Smooth muscle cell (in vitro differentiated cells): ENCODE measurements around the gene MRPS34. TPM values are rescaled to one million over a fixed set of nuclear protein-coding genes. Genes with fewer than 3 reads are reported as not detected.

Experiments
- DNase-seq: peaks from one replicate; lab custom pipeline; 2025; ENCODE audit not compliant: unreplicated experiment; lab: John Stamatoyannopoulos, UW
- H2AFZ ChIP-seq: fragments of 200-600 bp; sonication (generic); 2 replicates; pipeline ENCODE4 v1.6.0; 2016; ENCODE audit warnings: antibody characterized with exemption, low read depth, mild to moderate bottlenecking
- H3F3A ChIP-seq: fragments of 200-600 bp; sonication (generic); 2 replicates; pipeline ENCODE4 v1.6.0; 2017; ENCODE audit warnings: antibody characterized with exemption, low read depth
- H3K27ac ChIP-seq: fragments of 200-600 bp; sonication (generic); 2 replicates; pipeline ENCODE4 v1.5.1; 2016; ENCODE audit warnings: low read depth, mild to moderate bottlenecking
- H3K27me3 ChIP-seq: fragments of 200-600 bp; sonication (generic); 2 replicates; pipeline ENCODE4 v1.6.1; 2016; ENCODE audit warnings: low read depth, mild to moderate bottlenecking
- H3K36me3 ChIP-seq: fragments of 200-600 bp; sonication (generic); 2 replicates; pipeline ENCODE4 v1.5.1; 2016; ENCODE audit warnings: low read depth
- H3K4me1 ChIP-seq: fragments of 200-600 bp; sonication (generic); 2 replicates; pipeline ENCODE4 v1.5.1; 2016; ENCODE audit warnings: low read depth
- H3K4me2 ChIP-seq: fragments of 200-600 bp; sonication (generic); 2 replicates; pipeline ENCODE4 v1.6.0; 2016; ENCODE audit warnings: mild to moderate bottlenecking
- H3K4me3 ChIP-seq: fragments of 200-600 bp; sonication (generic); 2 replicates; pipeline ENCODE4 v1.5.1; 2016; ENCODE audit warnings: mild to moderate bottlenecking
- H3K79me2 ChIP-seq: fragments of 200-600 bp; sonication (generic); 2 replicates; pipeline ENCODE4 v1.6.0; 2016; ENCODE audit warnings: low read depth, mild to moderate bottlenecking
- H3K9ac ChIP-seq: fragments of 200-600 bp; sonication (generic); 2 replicates; pipeline ENCODE4 v1.6.0; 2016; ENCODE audit warnings: low read depth
- H3K9me3 ChIP-seq: fragments of 200-600 bp; sonication (generic); replicated peaks from 2 replicates; pipeline ENCODE4 v1.5.1; 2016; ENCODE audit warnings: low read depth
- H4K20me1 ChIP-seq: fragments of 200-600 bp; sonication (generic); 2 replicates; pipeline ENCODE4 v1.6.0; 2016; ENCODE audit warnings: low read depth
- CTCF ChIP-seq: fragments of 200-600 bp; sonication (generic); IDR thresholded peaks from 2 replicates; pipeline ENCODE4 v1.5.1; 2017; ENCODE audit warnings: borderline replicate concordance, mild to moderate bottlenecking, antibody characterized with exemption; ENCODE audit not compliant: insufficient read depth, poor library complexity, severe bottlenecking
- WGBS: methylation state at CpG from one replicate; pipeline ENCODE4 v1.1.7; 2016; ENCODE audit warnings: low lambda C conversion rate; 5-methylcytosine and 5-hydroxymethylcytosine counted together
- polyA plus RNA-seq: library from polyadenylated mRNA; unstranded; fragments of >200 nt; fragmentation: Nextera tagmentation; extraction: Ambion mirVana; gene quantifications from 2 replicates; pipeline ENCODE4 v1.2.1, GENCODE V29; 2016
- total RNA-seq: library from RNA; depleted of rRNA; stranded (reverse); fragments of >200 nt; gene quantifications from 2 replicates; pipeline ENCODE4 v1.2.3, GENCODE V29; 2014

The MRPS34 gene
- total and polyA plus RNA-seq, 2 experiments from 2014 or later, result 62.9 to 111 TPM

- DNase-seq, result no peak
These were observed 47.4 kb upstream of the MRPS34 start for GRCh38 chr16:1820096-1820945.

GRCh38 chr16:1819611-1820010 lies 46.7 kb upstream of the MRPS34 start:
- no peaks in the 10 kb centered on the region for H4K20me1 ChIP-seq
- no peaks in the 10 kb centered on the region for H3K36me3 ChIP-seq
- peaks cover 3% of the 10 kb centered on the region for H3K79me2 ChIP-seq
- H3K27me3 ChIP-seq, result no peaks in the 10 kb centered on the region
- H3K4me3 ChIP-seq, result no peak overlapping the region
- no peak overlapping the region for H3K27ac ChIP-seq
- H3K9ac ChIP-seq, result no peak overlapping the region
- no peak overlapping the region for H3K4me2 ChIP-seq
- H3K9me3 ChIP-seq, result no peaks in the 10 kb centered on the region
- no peaks in the 10 kb centered on the region for H3F3A ChIP-seq
- H3K4me1 ChIP-seq, result no peaks in the 10 kb centered on the region
- TF ChIP-seq CTCF, result no peak
- WGBS, result 94% methylated on average over 15 of the region's 15 CpGs
- no peak for DNase-seq
- no peak overlapping the region for H2AFZ ChIP-seq

More at GRCh38 chr16:1820096-1820945, 47.4 kb upstream of the MRPS34 start:
- Histone ChIP-seq H2AFZ (no peak overlapping the region), H3K9ac (no peak overlapping the region), H3K4me1 (no peaks in the 10 kb centered on the region), H3K9me3 (no peaks in the 10 kb centered on the region), H3F3A (no peaks in the 10 kb centered on the region), H3K4me2 (no peak overlapping the region), H3K27ac (no peak overlapping the region), H3K4me3 (no peak overlapping the region), H3K79me2 (peaks cover 7% of the 10 kb centered on the region), H3K36me3 (no peaks in the 10 kb centered on the region), H4K20me1 (no peaks in the 10 kb centered on the region), H3K27me3 (no peaks in the 10 kb centered on the region)
- no peak for TF ChIP-seq CTCF
- 95% methylated on average over 23 of the region's 25 CpGs for WGBS

GRCh38 chr16:1818873-1819525 lies 46.1 kb upstream of the MRPS34 start:
- H3K4me3 ChIP-seq, result no peak overlapping the region
- H3K27me3 ChIP-seq, result no peaks in the 10 kb centered on the region
- H4K20me1 ChIP-seq, result no peaks in the 10 kb centered on the region
- no peak overlapping the region for H3K9ac ChIP-seq
- no peak overlapping the region for H2AFZ ChIP-seq
- no peaks in the 10 kb centered on the region for H3F3A ChIP-seq
- H3K36me3 ChIP-seq, result no peaks in the 10 kb centered on the region
- H3K27ac ChIP-seq, result no peak overlapping the region
- no peaks in the 10 kb centered on the region for H3K4me1 ChIP-seq
- 97% methylated on average over 35 of the region's 35 CpGs for WGBS
- no peaks in the 10 kb centered on the region for H3K79me2 ChIP-seq
- H3K9me3 ChIP-seq, result no peaks in the 10 kb centered on the region
- TF ChIP-seq CTCF, result no peak
- no peak for DNase-seq
- H3K4me2 ChIP-seq, result no peak overlapping the region
